NT2/D1 (cell line): ENCODE data around the gene ZNF484.
"Not testable (repeated sequence)": the region's sequence is repeated elsewhere in the genome, so short reads cannot be mapped to it uniquely, and the experiment has no call there.

Experiments
- SUZ12 ChIP-seq: IDR thresholded peaks from 2 replicates; pipeline ENCODE4 v1.6.1; 2011; ENCODE audit not compliant: insufficient read length, insufficient read depth; ENCODE audit errors: extremely low read depth
- YY1 ChIP-seq: IDR thresholded peaks from 2 replicates; pipeline ENCODE4 v1.6.1; 2011; ENCODE audit not compliant: insufficient read length, insufficient read depth
- ZNF274 ChIP-seq: IDR thresholded peaks from 2 replicates; pipeline ENCODE4 v1.6.1; 2011; ENCODE audit warnings: mild to moderate bottlenecking, low read depth, low read length

DNA sequence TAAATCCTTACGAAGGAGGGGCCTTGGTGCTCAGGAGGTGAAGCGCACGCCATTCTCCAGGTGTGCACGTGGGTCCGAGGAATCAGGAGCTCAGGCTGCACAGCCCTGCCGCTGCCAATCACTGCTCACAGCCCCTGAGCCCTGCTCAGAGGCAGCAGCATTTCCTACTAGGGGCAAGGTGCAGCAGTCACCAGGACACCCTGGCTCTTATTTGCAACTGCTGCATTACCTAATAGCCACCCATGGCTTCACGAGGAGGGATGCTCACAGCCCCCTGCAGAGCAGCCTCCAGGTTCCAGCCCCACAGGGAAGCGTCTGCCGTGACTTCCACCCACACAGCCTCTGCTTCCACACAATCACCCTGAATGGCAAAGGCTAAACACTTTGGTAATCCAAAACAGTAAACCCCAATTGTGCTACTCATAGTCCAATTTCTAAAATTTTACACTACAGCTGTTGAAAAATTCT lies 81.5 kb downstream of the ZNF484 start:
- not testable (repeated sequence) for TF ChIP-seq YY1, ZNF274, SUZ12
